HEK293T (cell line): Measurements from ENCODE around the gene C1orf174.

Experiments used
- BHLHE40 ChIP-seq: fragments of 450-650 bp; IDR thresholded peaks from 2 replicates; pipeline ENCODE4 v1.6.1; 2016; ENCODE audit warnings: mild to moderate bottlenecking, moderate library complexity, borderline replicate concordance
- CTBP1 ChIP-seq: fragments of 450-650 bp; IDR thresholded peaks from 2 replicates; pipeline ENCODE4 v1.6.1; 2016; ENCODE audit warnings: borderline replicate concordance
- FOXM1 ChIP-seq: fragments of 450-650 bp; IDR thresholded peaks from 2 replicates; pipeline ENCODE4 v1.6.1; 2017; ENCODE audit warnings: mild to moderate bottlenecking, borderline replicate concordance
- L3MBTL2 ChIP-seq: fragments of 450-650 bp; conservative IDR thresholded peaks from 2 replicates; pipeline ENCODE4 v1.6.1; 2016; ENCODE audit warnings: mild to moderate bottlenecking
- SP1 ChIP-seq: fragments of 450-650 bp; IDR thresholded peaks from 2 replicates; pipeline ENCODE4 v1.6.1; 2017

- TF ChIP-seq SP1 (no peak), BHLHE40 (no peak), L3MBTL2 (no peak), FOXM1 (no peak), CTBP1 (no peak)
Measured at GRCh38 chr1:3902571-3903091, 2.6 kb upstream of the C1orf174 start.
